ENCODE results near the gene SF3A1. TPM values are rescaled to one million over a fixed set of nuclear protein-coding genes. Genes with fewer than 3 reads are reported as not detected.

SF3A1 gene
- total and polyA plus RNA-seq, 2 of the 13 experiments (the other 11 are each of a cell fraction or from before 2014, with no cell fraction given), result 10.0 to 22.0 TPM

DNA sequence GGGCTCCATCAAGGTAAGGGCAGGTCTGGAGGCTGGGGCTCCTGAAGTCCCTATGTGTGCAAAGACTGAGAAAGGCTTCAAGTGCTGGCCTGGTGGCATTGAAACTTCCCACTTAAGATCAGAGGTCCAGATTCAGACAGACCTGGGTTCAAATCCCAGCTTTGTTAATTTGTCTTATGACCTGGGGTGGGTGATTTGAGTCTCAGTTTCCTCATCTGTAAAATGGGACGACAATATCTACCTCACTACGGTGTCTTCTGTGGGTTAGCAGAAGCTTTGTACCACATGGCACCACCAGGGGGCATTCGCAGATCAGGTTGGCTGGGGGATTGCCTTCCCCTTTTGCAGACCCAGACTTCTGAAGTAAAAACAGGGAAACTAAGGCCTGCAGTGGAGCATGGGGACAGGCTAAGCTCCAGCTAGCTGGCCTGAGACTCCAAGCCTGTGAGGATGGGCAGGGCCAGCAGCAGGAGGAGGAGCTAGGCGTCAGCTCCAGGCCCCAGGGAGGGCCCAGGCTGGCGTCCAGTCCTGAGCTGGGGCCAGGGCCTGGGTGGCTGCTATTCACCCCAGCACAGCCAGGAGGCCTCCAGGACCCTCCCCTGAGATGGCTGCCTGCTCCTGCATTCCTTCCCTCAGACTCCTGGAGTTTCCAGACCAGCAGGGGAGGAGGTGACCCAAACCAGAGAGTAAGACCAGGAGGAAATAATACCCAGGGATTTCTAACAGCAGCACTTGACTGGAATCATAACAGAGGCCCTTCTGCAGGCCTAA lies 68.9 kb downstream of the SF3A1 start (continued):
- TF ChIP-seq SIN3A (IDR thresholded peaks at IDR 0.05; ENCODE audit: borderline replicate concordance, low read depth, low read length) (peak; percentile 34; the same call in 1 of the 2 replicates), RAD51 (IDR thresholded peaks at IDR 0.05; ENCODE audit: borderline replicate concordance) (no peak), SPEN (CRISPR knock-in tag; IDR thresholded peaks at IDR 0.05; ENCODE audit: low read depth) (peak; percentile 56; the same call in 1 of the 2 replicates), ATRX (CRISPR knock-in tag; IDR thresholded peaks at IDR 0.05; ENCODE audit: borderline replicate concordance) (no peak), ZFY (CRISPR knock-in tag; IDR thresholded peaks at IDR 0.05) (peak; percentile 52), SMAD1 (CRISPR knock-in tag; IDR thresholded peaks at IDR 0.05; ENCODE audit: borderline replicate concordance, low read depth) (no peak), RAD21 (CRISPR knock-in tag; IDR thresholded peaks at IDR 0.05) (peak; percentile 70), RBM39 (IDR thresholded peaks at IDR 0.05; ENCODE audit: low read depth, low read length, poor library complexity, severe bottlenecking) (peak; percentile 32), AKAP8 (CRISPR knock-in tag; IDR thresholded peaks at IDR 0.05) (no peak), ZNF326 (CRISPR knock-in tag; IDR thresholded peaks at IDR 0.05; ENCODE audit: borderline replicate concordance) (no peak), HOXA5 (CRISPR knock-in tag; IDR thresholded peaks at IDR 0.05) (no peak), KMT2B (CRISPR knock-in tag; IDR thresholded peaks at IDR 0.05) (no peak), TP53 (CRISPR knock-in tag; conservative IDR thresholded peaks at IDR 0.05) (no peak)
- TF ChIP-seq, protein P1, sequence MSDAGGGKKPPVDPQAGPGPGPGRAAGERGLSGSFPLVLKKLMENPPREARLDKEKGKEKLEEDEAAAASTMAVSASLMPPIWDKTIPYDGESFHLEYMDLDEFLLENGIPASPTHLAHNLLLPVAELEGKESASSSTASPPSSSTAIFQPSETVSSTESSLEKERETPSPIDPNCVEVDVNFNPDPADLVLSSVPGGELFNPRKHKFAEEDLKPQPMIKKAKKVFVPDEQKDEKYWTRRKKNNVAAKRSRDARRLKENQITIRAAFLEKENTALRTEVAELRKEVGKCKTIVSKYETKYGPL (CRISPR knock-in tag; IDR thresholded peaks at IDR 0.05), result no peak
- TF ChIP-seq, protein P2, sequence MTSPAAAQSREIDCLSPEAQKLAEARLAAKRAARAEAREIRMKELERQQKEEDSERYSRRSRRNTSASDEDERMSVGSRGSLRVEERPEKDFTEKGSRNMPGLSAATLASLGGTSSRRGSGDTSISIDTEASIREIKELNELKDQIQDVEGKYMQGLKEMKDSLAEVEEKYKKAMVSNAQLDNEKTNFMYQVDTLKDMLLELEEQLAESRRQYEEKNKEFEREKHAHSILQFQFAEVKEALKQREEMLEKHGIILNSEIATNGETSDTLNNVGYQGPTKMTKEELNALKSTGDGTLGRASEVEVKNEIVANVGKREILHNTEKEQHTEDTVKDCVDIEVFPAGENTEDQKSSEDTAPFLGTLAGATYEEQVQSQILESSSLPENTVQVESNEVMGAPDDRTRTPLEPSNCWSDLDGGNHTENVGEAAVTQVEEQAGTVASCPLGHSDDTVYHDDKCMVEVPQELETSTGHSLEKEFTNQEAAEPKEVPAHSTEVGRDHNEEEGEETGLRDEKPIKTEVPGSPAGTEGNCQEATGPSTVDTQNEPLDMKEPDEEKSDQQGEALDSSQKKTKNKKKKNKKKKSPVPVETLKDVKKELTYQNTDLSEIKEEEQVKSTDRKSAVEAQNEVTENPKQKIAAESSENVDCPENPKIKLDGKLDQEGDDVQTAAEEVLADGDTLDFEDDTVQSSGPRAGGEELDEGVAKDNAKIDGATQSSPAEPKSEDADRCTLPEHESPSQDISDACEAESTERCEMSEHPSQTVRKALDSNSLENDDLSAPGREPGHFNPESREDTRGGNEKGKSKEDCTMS (CRISPR knock-in tag; conservative IDR thresholded peaks at IDR 0.05), result no peak
- TF ChIP-seq, protein P3, sequence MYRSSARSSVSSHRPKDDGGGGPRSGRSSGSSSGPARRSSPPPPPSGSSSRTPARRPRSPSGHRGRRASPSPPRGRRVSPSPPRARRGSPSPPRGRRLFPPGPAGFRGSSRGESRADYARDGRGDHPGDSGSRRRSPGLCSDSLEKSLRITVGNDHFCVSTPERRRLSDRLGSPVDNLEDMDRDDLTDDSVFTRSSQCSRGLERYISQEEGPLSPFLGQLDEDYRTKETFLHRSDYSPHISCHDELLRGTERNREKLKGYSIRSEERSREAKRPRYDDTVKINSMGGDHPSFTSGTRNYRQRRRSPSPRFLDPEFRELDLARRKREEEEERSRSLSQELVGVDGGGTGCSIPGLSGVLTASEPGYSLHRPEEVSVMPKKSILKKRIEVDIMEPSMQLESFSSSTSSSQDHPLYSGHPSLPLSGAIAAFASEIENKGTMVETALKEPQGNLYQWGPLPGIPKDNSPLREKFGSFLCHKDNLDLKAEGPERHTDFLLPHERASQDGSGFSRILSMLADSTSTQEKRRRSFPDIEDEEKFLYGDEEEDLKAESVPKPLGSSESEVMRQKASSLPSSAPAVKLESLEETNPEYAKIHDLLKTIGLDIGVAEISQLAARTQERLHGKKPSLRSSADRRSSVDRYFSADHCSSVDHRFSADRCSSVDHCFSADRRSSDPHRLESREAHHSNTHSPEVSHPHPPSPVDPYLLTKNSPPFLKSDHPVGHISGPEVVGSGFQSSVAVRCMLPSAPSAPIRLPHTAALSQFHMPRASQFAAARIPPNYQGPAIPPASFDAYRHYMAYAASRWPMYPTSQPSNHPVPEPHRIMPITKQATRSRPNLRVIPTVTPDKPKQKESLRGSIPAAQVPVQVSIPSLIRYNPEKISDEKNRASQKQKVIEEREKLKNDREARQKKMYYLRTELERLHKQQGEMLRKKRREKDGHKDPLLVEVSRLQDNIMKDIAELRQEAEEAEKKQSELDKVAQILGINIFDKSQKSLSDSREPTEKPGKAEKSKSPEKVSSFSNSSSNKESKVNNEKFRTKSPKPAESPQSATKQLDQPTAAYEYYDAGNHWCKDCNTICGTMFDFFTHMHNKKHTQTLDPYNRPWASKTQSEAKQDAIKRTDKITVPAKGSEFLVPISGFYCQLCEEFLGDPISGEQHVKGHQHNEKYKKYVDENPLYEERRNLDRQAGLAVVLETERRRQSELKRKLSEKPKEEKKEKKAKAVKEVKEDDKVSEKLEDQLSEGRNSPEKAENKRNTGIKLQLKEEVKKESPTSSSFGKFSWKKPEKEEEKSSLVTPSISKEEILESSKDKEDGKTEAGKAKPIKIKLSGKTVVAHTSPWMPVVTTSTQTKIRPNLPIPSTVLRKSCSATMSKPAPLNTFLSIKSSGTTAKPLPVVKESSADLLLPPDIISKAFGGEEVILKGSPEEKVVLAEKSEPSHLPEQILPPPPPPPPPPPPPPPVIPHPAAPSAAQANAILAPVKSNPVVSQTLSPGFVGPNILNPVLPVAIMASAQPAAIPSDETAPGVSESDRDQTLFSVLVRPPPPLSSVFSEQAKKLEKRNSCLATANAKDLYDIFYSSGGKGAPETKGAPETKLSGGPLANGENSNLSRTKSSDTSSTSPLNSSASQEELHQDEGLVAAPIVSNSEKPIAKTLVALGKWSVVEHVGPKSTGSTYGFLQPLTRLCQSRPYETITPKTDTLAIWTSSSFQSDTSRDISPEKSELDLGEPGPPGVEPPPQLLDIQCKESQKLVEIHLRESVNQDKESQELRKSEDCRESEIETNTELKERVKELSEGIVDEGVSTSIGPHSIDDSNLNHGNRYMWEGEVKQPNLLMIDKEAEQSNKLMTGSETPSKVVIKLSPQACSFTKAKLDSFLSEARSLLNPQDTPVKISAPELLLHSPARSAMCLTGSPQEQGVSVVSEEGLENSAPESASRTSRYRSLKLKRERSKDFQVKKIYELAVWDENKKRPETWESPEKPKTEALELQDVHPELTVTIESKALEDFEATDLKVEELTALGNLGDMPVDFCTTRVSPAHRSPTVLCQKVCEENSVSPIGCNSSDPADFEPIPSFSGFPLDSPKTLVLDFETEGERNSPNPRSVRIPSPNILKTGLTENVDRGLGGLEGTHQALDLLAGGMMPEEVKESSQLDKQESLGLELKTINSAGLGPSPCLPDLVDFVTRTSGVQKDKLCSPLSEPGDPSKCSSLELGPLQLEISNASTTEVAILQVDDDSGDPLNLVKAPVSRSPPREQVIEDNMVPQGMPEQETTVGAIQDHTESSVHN (CRISPR knock-in tag; IDR thresholded peaks at IDR 0.05), result no peak
